ENCODE results near the gene TUBB6.

The TUBB6 gene

DNA sequence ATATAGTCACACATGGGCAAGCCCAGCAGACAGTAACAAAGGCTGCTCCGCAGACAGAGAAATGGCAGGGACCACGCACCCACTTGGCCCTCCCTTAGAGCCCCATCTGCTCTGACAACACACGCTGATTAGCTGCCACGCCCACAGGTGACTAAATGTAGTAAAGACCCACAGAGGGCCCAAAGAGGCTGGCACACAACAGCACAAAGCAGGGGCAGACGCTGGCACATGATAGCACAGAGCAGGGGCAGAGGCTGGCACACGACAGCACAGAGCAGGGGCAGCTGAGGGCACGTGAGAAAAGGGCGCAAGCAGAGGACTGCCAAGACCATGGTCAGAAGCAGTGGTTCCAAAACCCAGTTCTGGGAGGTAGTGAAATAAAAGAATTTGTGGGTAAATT is 58.3 kb downstream of the TUBB6 start:
- H3K4me3 ChIP-seq (ENCODE audit: control insufficient read depth, low read depth, low read length) = no peak overlapping the region
- TF ChIP-seq, protein P1, sequence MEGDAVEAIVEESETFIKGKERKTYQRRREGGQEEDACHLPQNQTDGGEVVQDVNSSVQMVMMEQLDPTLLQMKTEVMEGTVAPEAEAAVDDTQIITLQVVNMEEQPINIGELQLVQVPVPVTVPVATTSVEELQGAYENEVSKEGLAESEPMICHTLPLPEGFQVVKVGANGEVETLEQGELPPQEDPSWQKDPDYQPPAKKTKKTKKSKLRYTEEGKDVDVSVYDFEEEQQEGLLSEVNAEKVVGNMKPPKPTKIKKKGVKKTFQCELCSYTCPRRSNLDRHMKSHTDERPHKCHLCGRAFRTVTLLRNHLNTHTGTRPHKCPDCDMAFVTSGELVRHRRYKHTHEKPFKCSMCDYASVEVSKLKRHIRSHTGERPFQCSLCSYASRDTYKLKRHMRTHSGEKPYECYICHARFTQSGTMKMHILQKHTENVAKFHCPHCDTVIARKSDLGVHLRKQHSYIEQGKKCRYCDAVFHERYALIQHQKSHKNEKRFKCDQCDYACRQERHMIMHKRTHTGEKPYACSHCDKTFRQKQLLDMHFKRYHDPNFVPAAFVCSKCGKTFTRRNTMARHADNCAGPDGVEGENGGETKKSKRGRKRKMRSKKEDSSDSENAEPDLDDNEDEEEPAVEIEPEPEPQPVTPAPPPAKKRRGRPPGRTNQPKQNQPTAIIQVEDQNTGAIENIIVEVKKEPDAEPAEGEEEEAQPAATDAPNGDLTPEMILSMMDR (conservative IDR thresholded peaks at IDR 0.05; ENCODE audit: control insufficient read depth, insufficient read depth, low read depth, low read length) = no peak
- DNase-seq (ENCODE audit: low read depth) = no peak

DNA sequence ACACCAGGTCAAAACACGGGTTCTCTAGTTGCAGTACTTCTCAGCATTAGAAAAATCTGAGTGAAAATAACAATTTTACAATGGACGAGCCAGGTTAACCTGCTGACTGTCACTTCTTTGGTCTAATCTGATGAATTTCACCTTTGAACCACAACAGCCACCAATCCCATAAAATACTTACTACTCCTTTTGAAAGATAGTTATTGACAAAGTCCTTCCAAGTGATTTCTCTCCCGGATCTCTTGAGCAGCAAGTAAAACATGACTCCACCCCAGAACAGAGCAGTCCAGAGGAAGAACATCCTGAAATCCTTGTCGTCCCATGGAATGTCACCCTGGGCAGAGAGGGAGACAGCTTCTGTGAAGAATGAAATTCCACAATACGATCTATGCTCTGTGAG is 58.7 kb downstream of the TUBB6 start:
- H3K4me3 ChIP-seq (ENCODE audit: control insufficient read depth, low read depth, low read length) = no peak overlapping the region
- TF ChIP-seq, protein P1 (conservative IDR thresholded peaks at IDR 0.05; ENCODE audit: control insufficient read depth, insufficient read depth, low read depth, low read length) = no peak
- no peak for DNase-seq (ENCODE audit: low read depth)

DNA sequence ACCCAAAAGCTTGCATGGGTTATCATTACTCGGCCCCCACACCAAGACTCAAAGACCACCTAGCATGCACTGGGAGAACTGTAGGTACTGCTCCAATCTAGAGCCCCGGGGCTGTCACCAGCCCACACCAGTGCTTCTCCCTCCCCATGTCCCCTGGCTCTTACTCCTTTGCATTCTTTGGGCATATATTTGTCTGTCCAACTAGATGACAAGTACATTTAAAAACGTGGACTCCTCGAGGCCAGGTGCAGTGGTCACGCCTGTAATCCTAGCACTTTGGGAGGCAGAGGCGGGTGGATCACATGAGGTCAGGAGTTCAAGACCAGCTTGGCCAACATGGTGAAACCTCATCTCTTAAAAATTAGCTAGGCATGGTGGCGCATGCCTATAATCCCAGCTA is 61.2 kb downstream of the TUBB6 start:
- TF ChIP-seq, protein P1 (conservative IDR thresholded peaks at IDR 0.05; ENCODE audit: control insufficient read depth, insufficient read depth, low read depth, low read length) = no peak
- H3K4me3 ChIP-seq (ENCODE audit: control insufficient read depth, low read depth, low read length) = no peak overlapping the region
- DNase-seq (ENCODE audit: low read depth) = no peak

DNA sequence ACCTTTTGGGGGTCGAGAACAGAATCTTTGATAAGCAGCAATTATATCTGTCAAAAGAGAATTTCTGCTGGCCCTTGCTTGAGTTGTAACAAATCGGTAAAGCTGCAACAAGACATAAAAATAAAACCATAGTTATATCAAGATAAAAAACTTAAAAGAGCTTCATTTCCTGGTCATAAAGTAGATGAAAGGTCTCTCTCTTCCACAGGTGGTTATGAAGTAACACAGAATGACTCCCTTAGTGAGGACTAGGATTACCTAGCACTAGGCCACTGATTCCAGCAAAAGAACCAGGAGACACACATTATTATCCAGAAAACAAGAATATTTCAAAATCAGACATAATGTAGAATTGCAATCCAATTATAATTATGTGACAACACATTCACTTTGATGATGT is 63.5 kb downstream of the TUBB6 start:
- H3K4me3 ChIP-seq (ENCODE audit: control insufficient read depth, low read depth, low read length) = no peak overlapping the region
- no peak for DNase-seq (ENCODE audit: low read depth)
- TF ChIP-seq, protein P1 (conservative IDR thresholded peaks at IDR 0.05; ENCODE audit: control insufficient read depth, insufficient read depth, low read depth, low read length) = no peak

DNA sequence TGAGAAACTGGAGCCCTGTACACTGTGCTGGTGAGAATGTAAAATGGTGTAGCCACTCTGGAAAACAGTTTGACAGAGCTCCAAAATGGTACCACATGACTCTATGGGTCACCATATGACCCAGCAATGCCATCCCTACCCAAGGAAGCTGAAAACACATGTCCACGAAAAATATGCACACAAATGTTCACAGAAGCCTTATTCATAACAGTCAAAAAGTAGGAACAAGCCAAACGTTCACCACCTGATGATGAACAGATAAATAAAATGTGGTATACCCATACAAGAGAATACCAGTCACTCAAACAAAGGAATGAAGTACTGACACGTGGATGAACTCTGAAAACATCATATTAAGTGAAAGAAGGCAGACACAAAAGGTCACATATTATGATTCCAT is 64.4 kb downstream of the TUBB6 start:
- TF ChIP-seq, protein P1 (conservative IDR thresholded peaks at IDR 0.05; ENCODE audit: control insufficient read depth, insufficient read depth, low read depth, low read length) = no peak
- no peak for DNase-seq (ENCODE audit: low read depth)
- H3K4me3 ChIP-seq (ENCODE audit: control insufficient read depth, low read depth, low read length) = no peak overlapping the region

DNA sequence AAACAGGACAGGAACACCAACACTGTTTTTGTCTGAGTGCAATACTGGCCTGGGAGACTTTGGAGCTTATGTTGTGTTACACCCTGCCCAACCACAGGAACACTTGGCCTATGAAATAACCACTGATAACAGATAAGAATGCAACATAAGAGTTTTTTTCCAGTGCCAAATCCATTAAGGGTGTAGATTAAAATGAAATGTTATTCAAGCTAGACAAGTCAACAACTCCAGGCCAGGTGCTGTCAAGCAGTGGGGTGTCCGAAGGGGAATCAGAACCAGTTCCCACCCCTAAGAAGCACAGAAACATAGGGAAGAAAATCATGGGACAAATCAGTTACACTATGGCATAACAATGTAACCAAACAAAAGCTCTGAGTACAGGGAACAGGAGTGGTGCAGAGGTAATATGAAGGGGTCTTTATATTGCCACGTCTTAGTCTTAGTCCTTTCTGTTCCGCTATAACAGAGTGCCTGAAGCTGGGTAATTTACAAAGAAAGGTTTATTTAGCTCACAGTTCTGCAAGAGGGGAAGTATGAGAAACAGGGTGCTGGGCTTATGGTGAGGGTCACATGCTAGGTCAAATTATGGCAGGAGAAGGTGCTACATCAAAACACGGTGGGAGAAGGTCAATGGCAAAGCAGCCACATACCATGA is 65.2 kb downstream of the TUBB6 start:
- DNase-seq (ENCODE audit: low read depth) = no peak
- TF ChIP-seq, protein P1 (conservative IDR thresholded peaks at IDR 0.05; ENCODE audit: control insufficient read depth, insufficient read depth, low read depth, low read length) = no peak
- H3K4me3 ChIP-seq (ENCODE audit: control insufficient read depth, low read depth, low read length) = no peak overlapping the region

DNA sequence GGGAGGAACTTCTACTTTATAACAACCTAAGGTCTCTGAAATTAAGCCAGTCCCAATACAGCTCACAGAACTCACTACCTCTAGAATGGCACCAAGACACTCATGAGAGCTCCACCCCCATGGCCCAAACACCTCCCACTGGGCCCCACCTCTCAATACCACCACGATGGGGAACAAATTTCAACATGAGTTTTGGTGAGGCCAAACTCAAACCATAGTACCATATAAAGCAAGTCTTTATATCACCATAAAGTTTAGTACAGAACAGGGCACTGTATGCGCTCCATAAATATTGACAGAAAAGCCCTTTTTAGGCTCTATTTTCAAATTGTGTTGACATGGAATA is 65.7 kb downstream of the TUBB6 start:
- DNase-seq (ENCODE audit: low read depth) = no peak
- H3K4me3 ChIP-seq (ENCODE audit: control insufficient read depth, low read depth, low read length) = no peak overlapping the region
- TF ChIP-seq, protein P1 (conservative IDR thresholded peaks at IDR 0.05; ENCODE audit: control insufficient read depth, insufficient read depth, low read depth, low read length) = no peak
